ENCODE measurements around the gene ASB4. TPM values are rescaled to one million over a fixed set of nuclear protein-coding genes. Genes with fewer than 3 reads are reported as not detected.
"Not testable (repeated sequence)": the region's sequence is repeated elsewhere in the genome, so short reads cannot be mapped to it uniquely, and the experiment has no call there.

Gene ASB4
- total RNA-seq, 1 experiment from 2014 or later = not detected

GRCh38 chr7:95502403-95502802 is 16.7 kb downstream of the ASB4 start:
- ChIA-PET CTCF (interaction anchor here (0.8 kb wide), 1 partner anchor 188 kb away, joined by 5 read pairs; no protein-coding TSS in a partner anchor), POLR2A (ENCODE audit: low non-redundant PET) (no interaction called here)
- H3K9me3 ChIP-seq (ENCODE audit: low read depth, low read length, poor library complexity, severe bottlenecking) = no peaks in the 10 kb centered on the region
- no peak overlapping the region for H3K4me3 ChIP-seq (ENCODE audit: low read depth, low read length, poor library complexity, severe bottlenecking)
- H3K27ac ChIP-seq (ENCODE audit: low read depth, low read length, poor library complexity, severe bottlenecking) = no peak overlapping the region
- no peak for DNase-seq (ENCODE audit: low spot score)
- no peaks in the 10 kb centered on the region for H3K4me1 ChIP-seq (ENCODE audit: insufficient read depth, low read length, poor library complexity, severe bottlenecking)
- peaks cover 6% of the 10 kb centered on the region for H3K27me3 ChIP-seq (replicated peaks; ENCODE audit: insufficient read depth, low read depth, low read length, poor library complexity)
- H3K36me3 ChIP-seq (ENCODE audit: insufficient read depth, low read length, poor library complexity, severe bottlenecking) = no peaks in the 10 kb centered on the region
- BruUV-seq (replicated peaks) = no TSS peak
- intact Hi-C loops (cut with micrococcal nuclease; ENCODE audit: unreplicated experiment) = no loop called here
- TF ChIP-seq, protein P1, sequence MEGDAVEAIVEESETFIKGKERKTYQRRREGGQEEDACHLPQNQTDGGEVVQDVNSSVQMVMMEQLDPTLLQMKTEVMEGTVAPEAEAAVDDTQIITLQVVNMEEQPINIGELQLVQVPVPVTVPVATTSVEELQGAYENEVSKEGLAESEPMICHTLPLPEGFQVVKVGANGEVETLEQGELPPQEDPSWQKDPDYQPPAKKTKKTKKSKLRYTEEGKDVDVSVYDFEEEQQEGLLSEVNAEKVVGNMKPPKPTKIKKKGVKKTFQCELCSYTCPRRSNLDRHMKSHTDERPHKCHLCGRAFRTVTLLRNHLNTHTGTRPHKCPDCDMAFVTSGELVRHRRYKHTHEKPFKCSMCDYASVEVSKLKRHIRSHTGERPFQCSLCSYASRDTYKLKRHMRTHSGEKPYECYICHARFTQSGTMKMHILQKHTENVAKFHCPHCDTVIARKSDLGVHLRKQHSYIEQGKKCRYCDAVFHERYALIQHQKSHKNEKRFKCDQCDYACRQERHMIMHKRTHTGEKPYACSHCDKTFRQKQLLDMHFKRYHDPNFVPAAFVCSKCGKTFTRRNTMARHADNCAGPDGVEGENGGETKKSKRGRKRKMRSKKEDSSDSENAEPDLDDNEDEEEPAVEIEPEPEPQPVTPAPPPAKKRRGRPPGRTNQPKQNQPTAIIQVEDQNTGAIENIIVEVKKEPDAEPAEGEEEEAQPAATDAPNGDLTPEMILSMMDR (conservative IDR thresholded peaks at IDR 0.05; ENCODE audit: low read depth, low read length) = no peak
- no peak for TF ChIP-seq EZH2 (IDR thresholded peaks at IDR 0.05; ENCODE audit: borderline replicate concordance, low read depth, low read length, poor library complexity, severe bottlenecking)

GRCh38 chr7:95503271-95504131 is 17.8 kb downstream of the ASB4 start:
- TF ChIP-seq EZH2 (IDR thresholded peaks at IDR 0.05; ENCODE audit: borderline replicate concordance, low read depth, low read length, poor library complexity, severe bottlenecking) = no peak
- TF ChIP-seq, protein P1 (conservative IDR thresholded peaks at IDR 0.05; ENCODE audit: low read depth, low read length) = no peak

GRCh38 chr7:95504132-95504588 is 18.4 kb downstream of the ASB4 start:
- H3K36me3 ChIP-seq (ENCODE audit: insufficient read depth, low read length, poor library complexity, severe bottlenecking); H3K27ac ChIP-seq (ENCODE audit: low read depth, low read length, poor library complexity, severe bottlenecking); H3K9me3 ChIP-seq (ENCODE audit: low read depth, low read length, poor library complexity, severe bottlenecking); POLR2A ChIA-PET (ENCODE audit: low non-redundant PET); BruUV-seq (replicated peaks); H3K4me3 ChIP-seq (ENCODE audit: low read depth, low read length, poor library complexity, severe bottlenecking); CTCF ChIA-PET; H3K4me1 ChIP-seq (ENCODE audit: insufficient read depth, low read length, poor library complexity, severe bottlenecking); intact Hi-C loops (cut with micrococcal nuclease; ENCODE audit: unreplicated experiment); DNase-seq (ENCODE audit: low spot score): not testable (repeated sequence)
- H3K27me3 ChIP-seq (replicated peaks; ENCODE audit: insufficient read depth, low read depth, low read length, poor library complexity) = peaks cover 11% of the 10 kb centered on the region

More at GRCh38 chr7:95503271-95504131, 17.8 kb downstream of the ASB4 start:
- intact Hi-C loops (cut with micrococcal nuclease; ENCODE audit: unreplicated experiment) = no loop called here
- no peak overlapping the region for H3K4me3 ChIP-seq (ENCODE audit: low read depth, low read length, poor library complexity, severe bottlenecking)
- no TSS peak for BruUV-seq (replicated peaks)
- H3K9me3 ChIP-seq (ENCODE audit: low read depth, low read length, poor library complexity, severe bottlenecking) = no peaks in the 10 kb centered on the region
- ChIA-PET CTCF (interaction anchor here (0.8 kb wide), 1 partner anchor 187 kb away, joined by 5 read pairs; no protein-coding TSS in a partner anchor), POLR2A (ENCODE audit: low non-redundant PET) (no interaction called here)
- H3K27me3 ChIP-seq (replicated peaks; ENCODE audit: insufficient read depth, low read depth, low read length, poor library complexity) = peaks cover 11% of the 10 kb centered on the region
- no peak overlapping the region for H3K27ac ChIP-seq (ENCODE audit: low read depth, low read length, poor library complexity, severe bottlenecking)
- no peak for DNase-seq (ENCODE audit: low spot score)
- no peaks in the 10 kb centered on the region for H3K4me1 ChIP-seq (ENCODE audit: insufficient read depth, low read length, poor library complexity, severe bottlenecking)
- no peaks in the 10 kb centered on the region for H3K36me3 ChIP-seq (ENCODE audit: insufficient read depth, low read length, poor library complexity, severe bottlenecking)

Measured in A673 (cell line).